Brain pericyte (primary cell): ENCODE data around the gene SPATA21.
"Not testable (repeated sequence)": the region's sequence is repeated elsewhere in the genome, so short reads cannot be mapped to it uniquely, and the experiment has no call there.

ENCODE experiments used
- DNase-seq: peaks from one replicate; pipeline ENCODE4 v3.0.0-alpha.2; 2012; ENCODE audit warnings: low read depth, low spot score

Gene SPATA21, protein sequence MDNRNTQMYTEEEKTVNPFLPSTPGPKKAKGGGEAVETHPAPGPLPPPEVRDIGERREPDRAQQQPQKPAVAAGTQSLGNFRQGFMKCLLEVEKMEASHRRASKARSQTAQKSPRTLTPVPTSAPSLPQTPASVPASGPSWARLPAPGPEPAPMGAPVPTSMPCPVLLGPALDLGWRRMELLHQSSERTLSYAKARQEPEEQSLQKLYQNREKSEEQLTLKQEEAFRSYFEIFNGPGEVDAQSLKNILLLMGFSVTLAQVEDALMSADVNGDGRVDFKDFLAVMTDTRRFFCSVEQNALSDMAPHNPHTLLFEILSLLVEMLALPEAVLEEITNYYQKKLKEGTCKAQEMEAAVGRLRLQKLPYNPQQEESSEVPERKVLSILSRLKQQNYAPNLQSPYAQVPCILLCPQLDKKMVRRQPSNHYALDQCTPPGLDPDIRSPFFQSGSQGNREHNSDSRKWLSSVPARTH

GRCh38 chr1:16436946-16437474, at the start of gene SPATA21:
TSS of gene SPATA21 (minus strand) at chr1:16437424. CDS start at chr1:16431371, 6,053 bp downstream.
- no peak for DNase-seq

GRCh38 chr1:16487011-16487410, 49.8 kb upstream of the SPATA21 start:
- DNase-seq: not testable (repeated sequence)

DNA sequence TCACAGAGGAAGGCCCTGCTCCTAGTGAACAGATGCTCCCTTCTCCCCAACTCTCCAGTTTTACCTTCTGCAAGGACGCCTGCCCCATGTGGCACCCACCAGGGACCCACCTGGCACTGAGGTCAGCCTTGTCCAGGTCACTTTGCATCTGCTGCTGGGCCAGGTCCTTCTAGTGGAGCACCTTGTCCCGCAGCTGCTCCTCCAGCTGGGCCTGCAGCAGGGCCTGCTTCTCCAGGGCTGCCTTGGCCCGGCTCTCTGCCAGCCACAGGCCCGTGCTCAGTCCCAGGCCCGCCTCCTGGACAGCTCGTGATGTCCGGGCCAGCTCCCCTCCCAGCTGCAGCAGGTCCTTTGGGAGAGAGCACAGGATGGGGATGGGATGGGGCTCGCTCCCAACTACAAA, 49.1 kb upstream of the SPATA21 start:
- DNase-seq: not testable (repeated sequence)

- no peak for DNase-seq
These were observed 47.7 kb upstream of the SPATA21 start for GRCh38 chr1:16484931-16485330.

GRCh38 chr1:16484501-16484835, 47.2 kb upstream of the SPATA21 start:
- no peak for DNase-seq

DNA sequence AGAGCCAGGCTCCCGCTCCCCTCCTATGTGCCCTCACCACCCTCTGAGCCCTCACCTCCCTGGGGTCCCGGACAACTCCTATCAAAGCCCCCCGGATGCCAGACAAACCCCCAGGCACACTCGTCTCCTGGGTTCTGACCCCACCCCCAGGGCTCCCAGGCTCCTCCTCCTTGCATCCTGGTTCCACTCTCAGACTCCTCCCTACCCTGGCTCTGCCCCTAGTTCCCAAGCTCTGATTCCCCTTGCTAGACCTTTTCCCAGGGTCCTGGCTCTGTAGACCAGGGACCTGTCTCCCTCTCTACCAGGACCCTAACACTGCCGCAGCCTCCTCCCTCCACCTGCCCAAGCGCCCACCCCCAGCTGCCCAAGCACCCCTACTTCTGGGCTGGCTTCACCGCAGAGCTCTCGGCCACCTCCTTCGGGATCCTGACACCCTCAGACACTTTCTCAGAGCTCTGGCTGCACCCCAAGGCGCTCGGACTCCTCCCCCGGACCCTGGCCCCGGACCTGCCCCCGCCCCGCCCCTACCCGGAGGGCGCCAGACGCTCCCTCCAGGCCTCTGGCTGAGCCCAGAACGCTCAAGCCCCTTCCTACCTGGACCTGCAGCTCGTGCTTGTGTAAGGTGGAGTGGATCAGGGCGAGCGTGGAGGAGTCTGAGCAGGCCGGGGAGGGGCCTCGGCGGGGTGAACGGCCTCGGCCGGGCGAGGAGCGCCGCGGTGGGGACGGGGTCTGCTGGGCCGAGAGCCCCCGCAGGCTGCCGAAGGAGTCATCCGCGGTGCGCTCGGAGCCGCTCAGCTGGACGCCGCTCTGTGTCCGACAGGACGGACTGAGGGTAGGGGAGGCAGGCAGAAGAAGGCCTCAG, 46.6 kb upstream of the SPATA21 start:
- not testable (repeated sequence) for DNase-seq

- DNase-seq: not testable (repeated sequence)
These were observed 45.9 kb upstream of the SPATA21 start for GRCh38 chr1:16483146-16483545.

GRCh38 chr1:16478091-16478490, 40.9 kb upstream of the SPATA21 start:
- no peak for DNase-seq

GRCh38 chr1:16475771-16476770, 38.8 kb upstream of the SPATA21 start:
- not testable (repeated sequence) for DNase-seq

GRCh38 chr1:16474891-16475290, 37.7 kb upstream of the SPATA21 start:
- DNase-seq: not testable (repeated sequence)

- no peak for DNase-seq
These were observed 37.1 kb upstream of the SPATA21 start for GRCh38 chr1:16474166-16474800.

DNA sequence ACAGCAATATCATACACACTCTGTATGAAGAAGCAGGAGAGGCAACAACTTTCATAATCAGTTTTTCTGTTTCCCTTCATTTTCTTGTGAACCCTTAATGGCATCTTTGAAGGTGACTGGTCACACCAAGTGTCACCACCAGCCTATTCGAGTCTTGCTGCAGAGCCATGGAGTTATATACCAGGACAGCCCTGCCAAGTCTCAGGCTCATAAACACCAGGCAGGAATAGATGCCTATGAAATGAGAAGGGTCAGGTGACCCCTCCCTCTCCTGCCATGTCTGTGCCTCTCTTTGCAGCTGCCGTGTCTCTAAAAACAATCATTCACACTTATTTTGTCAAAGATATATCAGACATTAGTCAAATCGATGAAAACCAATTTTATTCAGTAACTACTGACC, 31.3 kb upstream of the SPATA21 start:
- no peak for DNase-seq

- no peak for DNase-seq
These were observed 27.8 kb upstream of the SPATA21 start for GRCh38 chr1:16464917-16465625.

DNA sequence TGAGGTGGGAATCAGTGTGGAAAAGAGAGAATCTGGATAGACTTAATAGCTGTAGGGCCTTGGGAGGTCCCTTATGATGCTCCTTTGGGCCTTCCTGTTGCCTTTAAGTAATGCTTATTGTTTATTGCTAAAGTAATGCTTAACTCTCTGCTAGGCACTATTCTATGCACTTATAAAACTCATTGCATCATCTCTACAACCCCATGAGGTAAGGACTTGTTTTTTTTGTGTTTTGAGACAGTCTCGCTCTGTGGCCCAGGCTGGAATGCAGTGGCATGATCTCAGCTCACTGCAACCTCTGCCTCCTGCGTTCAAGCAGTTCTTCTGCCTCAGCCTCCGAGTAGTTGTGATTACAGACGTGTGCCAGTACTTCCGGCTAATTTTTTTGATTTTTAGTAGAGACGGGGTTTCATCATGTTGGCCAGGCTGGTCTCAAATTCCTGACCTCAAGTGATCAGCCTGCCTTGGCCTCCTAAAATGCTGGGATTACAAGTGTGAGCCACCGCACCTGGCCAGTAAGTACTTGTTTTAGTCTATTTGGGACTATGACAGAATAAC, 25.6 kb upstream of the SPATA21 start:
- no peak for DNase-seq

DNA sequence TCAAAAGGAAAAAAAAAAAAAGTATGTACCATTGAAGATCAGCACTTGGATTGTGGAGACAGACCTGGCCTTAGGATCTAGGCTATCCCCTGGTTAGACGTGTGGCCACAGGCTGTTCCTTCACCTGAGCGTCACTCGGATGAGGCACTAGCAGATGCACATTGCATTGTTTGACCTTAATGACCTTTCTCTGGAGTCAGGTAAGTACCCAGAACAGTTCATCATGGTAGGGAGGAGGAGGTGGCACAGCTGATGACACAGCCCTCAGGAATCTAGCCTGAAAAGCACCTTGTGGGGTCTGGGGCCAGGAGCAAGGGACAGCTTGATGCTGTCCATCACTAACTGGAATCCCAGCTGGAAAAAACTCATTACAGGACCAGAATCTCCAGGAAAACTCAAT, 24.5 kb upstream of the SPATA21 start:
- DNase-seq: no peak

DNA sequence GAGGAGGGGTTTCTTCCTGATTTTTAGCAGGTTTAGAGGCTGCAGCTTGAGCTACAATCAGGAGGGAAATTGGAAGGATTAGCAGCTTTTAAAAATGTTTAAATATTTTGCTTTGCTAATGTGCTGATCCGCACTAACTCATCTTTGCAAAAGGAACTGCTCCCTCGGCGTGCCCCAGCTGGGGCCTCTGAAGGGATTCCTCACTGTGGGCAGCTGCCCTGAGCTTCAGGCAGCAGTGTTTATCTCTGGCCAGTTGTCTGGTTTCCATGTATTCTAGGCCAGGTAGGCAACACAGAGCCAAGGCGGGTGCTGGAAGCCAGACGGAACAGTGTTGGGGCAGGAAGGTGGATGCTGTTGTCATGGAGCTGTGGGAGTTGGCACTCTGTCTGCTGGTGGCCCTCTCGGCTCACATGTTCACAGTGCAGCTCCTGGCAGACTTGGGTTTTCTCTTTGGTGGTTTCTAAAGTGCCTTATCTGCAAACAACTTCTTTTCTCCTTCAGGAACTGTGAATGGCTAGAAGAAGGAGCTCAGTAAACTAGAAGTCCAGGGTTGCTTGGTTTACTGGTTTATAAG, 22.2 kb upstream of the SPATA21 start:
- no peak for DNase-seq

DNA sequence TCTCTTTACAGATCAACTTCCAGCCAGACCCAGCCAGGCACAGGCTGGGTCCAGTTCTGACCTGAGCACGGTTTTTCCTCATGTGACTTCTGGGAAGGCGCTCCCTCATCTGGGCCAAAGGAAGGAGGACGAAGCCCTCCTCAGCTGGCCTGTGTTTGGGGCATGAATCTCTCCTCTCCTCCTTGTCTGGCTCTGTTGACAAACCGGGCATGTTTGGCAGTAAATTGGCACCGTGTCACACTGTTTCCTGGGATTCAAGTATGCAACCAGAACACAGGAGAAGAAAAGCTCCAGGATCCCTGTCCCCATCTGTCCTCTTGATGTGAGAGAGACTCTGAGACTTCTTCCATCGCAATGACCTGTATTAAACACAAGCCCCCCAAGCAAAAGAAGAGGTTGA, 21.6 kb upstream of the SPATA21 start:
- no peak for DNase-seq

DNA sequence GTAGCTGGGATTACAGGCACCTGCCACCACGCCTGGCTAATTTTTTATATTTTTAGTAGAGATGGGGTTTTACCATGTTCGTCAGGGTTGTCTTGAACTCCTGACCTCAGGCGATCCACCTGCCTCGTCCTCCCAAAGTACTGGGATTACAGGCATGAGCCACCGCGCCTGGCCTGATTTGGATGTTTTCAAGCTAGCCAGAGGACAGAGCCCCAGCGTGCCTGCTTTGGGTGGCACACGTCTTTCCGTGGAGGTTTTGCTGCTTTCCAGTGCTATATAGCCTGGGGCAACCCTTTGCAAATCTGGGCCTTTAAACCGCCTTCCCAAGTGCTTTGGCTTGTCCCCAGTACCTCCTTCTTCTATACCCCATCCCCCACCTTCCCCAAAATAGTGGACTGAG, 18.9 kb upstream of the SPATA21 start:
- not testable (repeated sequence) for DNase-seq

GRCh38 chr1:16454909-16455308, 17.7 kb upstream of the SPATA21 start:
- DNase-seq: not testable (repeated sequence)
